Neutrophil (primary cell): ENCODE results near the gene TNFRSF25.

Experiments
- H3K27ac ChIP-seq: fragments of 200-600 bp; sonication (generic); 2 replicates; pipeline ENCODE4 v1.5.1; 2016; ENCODE audit warnings: mild to moderate bottlenecking, moderate library complexity
- H3K27me3 ChIP-seq: fragments of 200-600 bp; sonication (generic); 2 replicates; pipeline ENCODE4 v1.6.0; 2016; ENCODE audit warnings: mild to moderate bottlenecking
- H3K36me3 ChIP-seq: fragments of 200-600 bp; sonication (generic); 2 replicates; pipeline ENCODE4 v1.5.1; 2017
- H3K4me1 ChIP-seq, 2 experiments: fragments of 200-600 bp in 1 of 2; sonication (generic) in 1 of 2; 1 replicate in 1 of 2; 2 replicates in 1 of 2; pipeline versions ENCODE4 v1.5.1 to v1.6.1; 2013 to 2016; ENCODE audit warnings: low read depth in 1 of 2, low read length in 1 of 2, mild to moderate bottlenecking in 1 of 2, moderate library complexity in 1 of 2; ENCODE audit not compliant: control insufficient read depth in 1 of 2, insufficient read depth in 1 of 2
- H3K4me3 ChIP-seq, 2 experiments: fragments of 200-600 bp in 1 of 2; sonication (generic) in 1 of 2; 1 replicate in 1 of 2; 2 replicates in 1 of 2; pipeline ENCODE4 v1.5.1; 2013 to 2016; ENCODE audit warnings: low read depth in 1 of 2, low read length in 1 of 2, mild to moderate bottlenecking in 1 of 2, moderate library complexity in 1 of 2
- H3K9me3 ChIP-seq: fragments of 200-600 bp; sonication (generic); 2 replicates; pipeline ENCODE4 v1.5.1; 2016
- CTCF ChIP-seq: fragments of 200-600 bp; sonication (generic); IDR thresholded peaks from 2 replicates; pipeline ENCODE4 v1.5.1; 2016; ENCODE audit warnings: antibody characterized with exemption

The TNFRSF25 gene

GRCh38 chr1:6444377-6444776, 21.6 kb downstream of the TNFRSF25 start:
- Histone ChIP-seq H3K9me3 (no peaks in the 10 kb centered on the region), H3K4me1 (peaks cover 0 to 4% of the 10 kb centered on the region in 2 experiments), H3K4me3 (no peak overlapping the region), H3K27me3 (peaks cover 94% of the 10 kb centered on the region), H3K27ac (no peak overlapping the region), H3K36me3 (no peaks in the 10 kb centered on the region)
- TF ChIP-seq CTCF, result no peak

GRCh38 chr1:6443339-6444115, 22.4 kb downstream of the TNFRSF25 start:
- Histone ChIP-seq H3K27me3 (peaks cover 94% of the 10 kb centered on the region), H3K9me3 (no peaks in the 10 kb centered on the region), H3K4me3 (no peak overlapping the region), H3K36me3 (no peaks in the 10 kb centered on the region), H3K27ac (no peak overlapping the region), H3K4me1 (peaks cover 0 to 4% of the 10 kb centered on the region in 2 experiments)
- TF ChIP-seq CTCF, result no peak

- Histone ChIP-seq H3K36me3 (no peaks in the 10 kb centered on the region), H3K4me3 (no peak overlapping the region), H3K4me1 (peaks cover 0 to 4% of the 10 kb centered on the region in 2 experiments), H3K9me3 (no peaks in the 10 kb centered on the region), H3K27me3 (peaks cover 93% of the 10 kb centered on the region), H3K27ac (no peak overlapping the region)
- no peak for TF ChIP-seq CTCF
Observed at GRCh38 chr1:6441586-6441985, 24.4 kb downstream of the TNFRSF25 start.

- H3K27me3 ChIP-seq, result peaks cover 87% of the 10 kb centered on the region
- H3K4me3 ChIP-seq, result no peak overlapping the region
Observed at GRCh38 chr1:6440198-6441126, 25.5 kb downstream of the TNFRSF25 start.

More at GRCh38 chr1:6440198-6441126, 25.5 kb downstream of the TNFRSF25 start:
- Histone ChIP-seq H3K36me3 (no peaks in the 10 kb centered on the region), H3K27ac (no peak overlapping the region), H3K9me3 (no peaks in the 10 kb centered on the region), H3K4me1 (peaks cover 0 to 4% of the 10 kb centered on the region in 2 experiments)
- no peak for TF ChIP-seq CTCF
